LNCAP (cell line): ENCODE data around the gene RASSF10.

Experiments used
- TF ChIP-seq, protein P1 (sequence below): fragments of 450-650 bp; IDR thresholded peaks from 2 replicates; pipeline ENCODE4 v1.5.1; 2017; ENCODE audit warnings: mild to moderate bottlenecking

The RASSF10 gene

DNA sequence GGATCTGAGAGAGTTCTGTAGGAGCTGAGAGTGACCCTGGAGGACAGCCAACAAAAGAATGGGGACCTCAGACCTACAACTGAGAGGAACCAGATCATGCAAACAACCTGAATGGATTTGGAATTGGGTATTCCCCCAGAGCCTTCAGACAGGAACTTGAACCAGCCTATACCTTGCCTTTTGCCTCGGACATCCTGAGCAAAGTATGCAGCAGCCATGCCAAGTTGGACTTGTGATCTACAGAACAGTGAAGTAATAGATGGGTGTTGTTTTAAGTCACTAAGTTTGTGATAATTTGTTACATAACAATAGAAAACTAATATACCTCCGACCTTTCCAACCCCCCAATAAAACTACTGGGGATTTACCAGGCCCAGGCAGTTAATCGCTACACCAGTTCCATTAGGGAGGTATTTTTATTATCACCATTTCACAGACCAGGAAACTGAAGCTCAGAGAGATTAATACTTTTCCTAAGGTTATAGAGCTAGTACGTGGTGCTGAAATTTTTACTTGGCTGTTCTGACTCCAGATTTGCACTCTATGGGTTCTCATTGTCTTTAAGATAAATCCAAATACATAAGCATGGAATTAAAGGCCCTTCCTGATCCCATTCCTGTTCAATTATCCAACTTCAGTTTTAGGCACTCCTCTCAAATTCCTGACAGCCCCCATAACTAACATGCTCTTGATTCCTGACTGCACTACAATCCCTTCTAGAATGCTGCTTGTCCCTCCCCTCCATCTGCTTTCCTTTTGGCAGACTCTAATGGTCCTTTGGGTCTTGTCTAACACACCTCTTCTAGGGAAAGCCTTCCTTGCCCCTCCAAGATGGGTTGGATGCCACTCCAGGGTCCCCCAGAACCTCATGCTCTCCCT, 1.7 kb upstream of the RASSF10 start:
- TF ChIP-seq, protein P1, sequence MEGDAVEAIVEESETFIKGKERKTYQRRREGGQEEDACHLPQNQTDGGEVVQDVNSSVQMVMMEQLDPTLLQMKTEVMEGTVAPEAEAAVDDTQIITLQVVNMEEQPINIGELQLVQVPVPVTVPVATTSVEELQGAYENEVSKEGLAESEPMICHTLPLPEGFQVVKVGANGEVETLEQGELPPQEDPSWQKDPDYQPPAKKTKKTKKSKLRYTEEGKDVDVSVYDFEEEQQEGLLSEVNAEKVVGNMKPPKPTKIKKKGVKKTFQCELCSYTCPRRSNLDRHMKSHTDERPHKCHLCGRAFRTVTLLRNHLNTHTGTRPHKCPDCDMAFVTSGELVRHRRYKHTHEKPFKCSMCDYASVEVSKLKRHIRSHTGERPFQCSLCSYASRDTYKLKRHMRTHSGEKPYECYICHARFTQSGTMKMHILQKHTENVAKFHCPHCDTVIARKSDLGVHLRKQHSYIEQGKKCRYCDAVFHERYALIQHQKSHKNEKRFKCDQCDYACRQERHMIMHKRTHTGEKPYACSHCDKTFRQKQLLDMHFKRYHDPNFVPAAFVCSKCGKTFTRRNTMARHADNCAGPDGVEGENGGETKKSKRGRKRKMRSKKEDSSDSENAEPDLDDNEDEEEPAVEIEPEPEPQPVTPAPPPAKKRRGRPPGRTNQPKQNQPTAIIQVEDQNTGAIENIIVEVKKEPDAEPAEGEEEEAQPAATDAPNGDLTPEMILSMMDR: no peak

DNA sequence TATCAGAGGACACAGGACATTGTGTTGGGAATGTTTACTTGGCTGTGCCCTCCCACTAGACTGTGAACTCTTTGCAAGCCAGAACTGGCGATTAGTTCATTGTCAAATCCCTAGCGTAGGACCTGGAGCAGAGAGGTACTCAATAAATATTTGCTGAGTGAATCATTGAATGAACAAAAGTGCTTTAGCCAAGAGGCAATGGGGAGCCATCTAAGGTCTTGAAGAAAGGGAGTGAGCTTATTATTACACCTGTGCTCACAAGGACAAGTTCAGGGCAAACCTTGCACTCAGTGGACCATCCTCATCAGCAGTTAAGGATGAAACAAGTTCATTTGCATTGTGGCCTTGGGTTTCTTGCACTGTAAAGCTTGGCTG, 1.1 kb upstream of the RASSF10 start:
- TF ChIP-seq, protein P1: no peak

DNA sequence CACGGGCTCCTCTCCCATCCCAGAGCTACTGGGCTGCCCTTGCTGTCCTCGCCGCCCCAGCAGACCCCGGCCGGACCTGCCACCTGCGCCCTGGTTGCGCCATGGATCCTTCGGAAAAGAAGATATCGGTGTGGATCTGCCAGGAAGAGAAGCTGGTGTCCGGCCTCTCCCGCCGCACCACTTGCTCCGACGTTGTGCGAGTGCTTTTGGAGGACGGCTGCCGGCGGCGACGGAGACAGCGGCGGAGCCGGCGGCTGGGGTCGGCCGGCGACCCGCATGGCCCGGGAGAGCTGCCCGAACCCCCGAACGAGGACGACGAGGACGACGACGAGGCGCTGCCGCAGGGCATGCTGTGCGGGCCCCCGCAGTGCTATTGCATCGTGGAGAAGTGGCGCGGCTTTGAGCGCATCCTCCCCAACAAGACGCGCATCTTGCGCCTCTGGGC, 382 bp downstream of the RASSF10 start:
- TF ChIP-seq, protein P1: no peak

DNA sequence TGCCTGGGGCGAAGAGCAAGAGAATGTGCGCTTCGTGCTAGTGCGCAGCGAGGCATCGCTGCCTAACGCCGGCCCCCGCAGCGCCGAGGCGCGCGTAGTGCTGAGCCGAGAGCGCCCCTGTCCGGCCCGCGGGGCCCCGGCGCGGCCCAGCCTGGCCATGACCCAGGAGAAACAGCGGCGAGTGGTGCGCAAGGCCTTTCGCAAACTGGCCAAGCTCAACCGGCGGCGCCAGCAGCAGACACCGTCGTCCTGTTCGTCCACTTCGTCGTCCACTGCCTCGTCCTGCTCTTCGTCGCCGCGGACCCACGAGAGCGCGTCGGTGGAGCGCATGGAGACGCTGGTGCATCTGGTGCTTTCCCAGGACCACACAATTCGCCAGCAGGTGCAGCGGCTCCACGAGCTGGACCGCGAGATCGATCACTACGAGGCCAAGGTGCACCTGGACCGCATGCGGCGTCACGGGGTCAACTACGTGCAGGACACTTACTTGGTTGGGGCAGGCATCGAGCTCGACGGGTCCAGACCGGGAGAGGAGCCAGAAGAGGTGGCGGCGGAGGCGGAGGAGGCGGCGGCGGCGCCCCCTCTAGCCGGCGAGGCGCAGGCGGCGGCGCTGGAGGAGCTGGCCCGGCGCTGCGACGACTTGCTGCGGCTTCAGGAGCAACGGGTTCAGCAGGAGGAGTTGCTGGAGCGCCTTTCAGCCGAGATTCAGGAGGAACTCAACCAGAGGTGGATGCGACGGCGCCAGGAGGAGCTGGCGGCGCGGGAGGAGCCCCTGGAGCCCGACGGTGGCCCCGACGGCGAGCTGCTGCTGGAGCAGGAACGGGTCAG, 1.0 kb downstream of the RASSF10 start:
- TF ChIP-seq, protein P1: no peak

DNA sequence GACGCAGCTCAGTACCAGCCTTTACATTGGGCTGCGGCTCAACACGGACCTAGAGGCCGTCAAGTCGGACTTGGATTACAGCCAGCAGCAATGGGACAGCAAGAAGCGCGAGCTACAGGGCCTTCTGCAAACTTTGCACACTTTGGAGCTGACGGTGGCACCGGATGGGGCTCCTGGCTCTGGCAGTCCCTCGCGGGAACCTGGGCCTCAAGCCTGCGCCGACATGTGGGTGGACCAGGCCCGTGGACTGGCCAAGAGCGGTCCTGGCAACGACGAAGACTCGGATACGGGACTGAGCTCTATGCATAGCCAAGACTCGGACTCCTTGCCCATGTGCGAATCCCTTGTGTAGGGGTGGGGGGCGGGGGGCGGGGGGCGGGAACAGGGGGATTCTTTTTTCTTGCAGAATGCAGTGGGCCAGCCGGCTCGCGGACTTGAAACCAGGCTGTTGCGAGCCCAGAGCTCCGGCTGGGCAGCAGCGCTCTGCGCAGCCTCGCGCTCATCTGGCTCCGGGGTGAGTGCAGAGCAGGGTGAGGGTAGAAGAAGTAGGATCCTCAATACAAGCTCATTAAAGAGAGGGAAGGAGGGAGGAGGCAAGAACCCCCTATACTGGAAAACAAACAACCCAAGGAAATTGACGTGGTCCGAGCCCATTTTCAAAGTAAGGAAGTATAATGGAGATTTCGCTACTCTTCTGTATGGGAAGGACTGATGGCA, 1.8 kb downstream of the RASSF10 start:
- TF ChIP-seq, protein P1: no peak

DNA sequence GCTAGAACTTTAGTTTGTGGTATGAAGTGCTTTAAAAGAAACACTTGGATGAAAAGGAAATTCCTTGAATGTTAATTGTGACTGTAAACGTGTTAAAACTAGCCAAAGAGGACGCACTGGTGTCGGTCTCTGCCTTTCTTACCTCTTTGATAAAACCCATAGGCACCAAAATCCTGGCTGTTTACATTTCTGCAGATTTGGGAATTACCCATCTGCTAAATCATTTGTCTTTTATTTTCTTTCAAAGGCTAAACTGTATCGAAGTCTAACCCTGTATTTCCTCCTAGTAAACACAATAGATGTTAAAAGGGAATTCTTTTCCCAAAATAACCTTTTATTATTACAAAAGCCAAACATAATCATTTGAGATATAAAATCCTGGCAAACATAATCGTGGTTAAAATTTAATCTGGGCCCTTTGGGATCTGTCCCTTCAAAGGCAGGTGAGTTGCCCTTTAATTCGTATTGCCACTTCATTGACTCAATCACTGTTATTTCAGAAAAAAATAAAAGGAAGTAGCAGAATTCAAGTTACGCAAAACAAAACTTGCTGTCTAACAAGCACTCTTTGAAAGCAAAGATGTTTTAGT, 2.4 kb downstream of the RASSF10 start:
- TF ChIP-seq, protein P1: no peak

DNA sequence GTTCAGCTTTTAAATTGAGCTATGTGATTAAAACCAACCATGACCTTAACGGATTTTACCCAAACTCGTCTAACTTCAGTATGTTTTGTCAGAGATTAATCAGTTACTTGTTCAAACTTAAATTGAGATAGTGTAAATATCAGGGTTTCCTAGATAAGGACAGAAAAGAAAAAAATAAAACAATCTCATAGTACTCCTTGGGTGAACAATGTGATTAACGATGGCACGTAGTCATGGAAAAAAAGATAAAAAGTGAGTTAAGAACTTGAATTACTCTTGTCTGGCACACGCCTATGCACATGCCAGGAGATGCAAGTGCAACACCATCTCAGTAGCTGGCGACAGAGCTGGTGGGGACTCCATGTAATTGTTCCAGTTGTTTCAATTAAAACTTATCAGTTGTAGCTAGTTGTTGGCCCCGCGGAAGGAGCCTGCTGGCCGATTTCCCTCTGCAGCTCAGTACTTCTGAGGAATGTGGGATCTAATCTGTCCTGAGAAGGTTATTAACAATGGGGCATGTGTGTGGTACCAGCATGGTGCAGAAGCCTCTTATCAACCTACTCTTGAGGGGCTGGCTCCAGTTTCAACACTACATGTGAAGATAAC, 3.0 kb downstream of the RASSF10 start:
- TF ChIP-seq, protein P1: no peak
